ENCODE results near the gene GALK2. TPM values are rescaled to one million over a fixed set of nuclear protein-coding genes. Genes with fewer than 3 reads are reported as not detected.
"Not testable (repeated sequence)": the region's sequence is repeated elsewhere in the genome, so short reads cannot be mapped to it uniquely, and the experiment has no call there.

GALK2 gene
- polyA plus RNA-seq, 2 of the 4 experiments (the other 2 are of a cell fraction), result 26.8 to 40.5 TPM

DNA sequence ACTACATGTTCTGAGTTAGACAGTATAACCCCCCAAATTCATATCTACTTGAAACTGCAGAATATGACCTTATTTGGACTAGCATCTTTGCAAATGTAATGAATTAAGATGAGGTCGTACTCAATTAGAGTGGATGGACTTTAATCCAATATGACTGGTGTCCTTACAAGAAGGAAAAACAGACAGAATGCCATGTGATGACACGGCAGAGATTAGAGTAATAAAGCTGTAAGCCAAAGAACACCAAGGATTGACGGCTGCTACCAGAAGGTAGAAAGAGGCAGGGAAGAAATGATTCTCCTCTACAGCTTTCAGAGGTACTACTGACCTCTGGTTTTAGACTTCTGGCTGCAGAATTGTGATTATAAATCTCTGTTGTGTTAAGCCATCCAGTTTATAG is 30.3 kb downstream of the GALK2 start:
- no peak overlapping the region for H3K4me2 ChIP-seq
- H3K27ac ChIP-seq, result no peak overlapping the region
- ChIA-PET CTCF (no interaction called here), POLR2A (no interaction called here)
- FAIRE-seq (no peak), DNase-seq (ENCODE audit: low read depth in 1 of 2, low spot score in 1 of 2) (no peak), ATAC-seq (no peak)
- H3K4me3 ChIP-seq, result no peak overlapping the region
- TF ChIP-seq RARB (CRISPR knock-in tag; IDR thresholded peaks at IDR 0.05) (no peak), MAZ (IDR thresholded peaks at IDR 0.05; ENCODE audit: borderline replicate concordance, low read depth, low read length) (no peak), POLR2A (IDR thresholded peaks at IDR 0.05; ENCODE audit: low read length) (no peak), FOSL2 (IDR thresholded peaks at IDR 0.05) (no peak), FOSL2 (CRISPR knock-in tag; IDR thresholded peaks at IDR 0.05) (no peak), JUNB (IDR thresholded peaks at IDR 0.05) (no peak), HOXB13 (CRISPR knock-in tag; IDR thresholded peaks at IDR 0.05; ENCODE audit: low read depth) (no peak)
- TF ChIP-seq, protein P1, sequence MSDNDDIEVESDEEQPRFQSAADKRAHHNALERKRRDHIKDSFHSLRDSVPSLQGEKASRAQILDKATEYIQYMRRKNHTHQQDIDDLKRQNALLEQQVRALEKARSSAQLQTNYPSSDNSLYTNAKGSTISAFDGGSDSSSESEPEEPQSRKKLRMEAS (IDR thresholded peaks at IDR 0.05), result no peak
- TF ChIP-seq, protein P2, sequence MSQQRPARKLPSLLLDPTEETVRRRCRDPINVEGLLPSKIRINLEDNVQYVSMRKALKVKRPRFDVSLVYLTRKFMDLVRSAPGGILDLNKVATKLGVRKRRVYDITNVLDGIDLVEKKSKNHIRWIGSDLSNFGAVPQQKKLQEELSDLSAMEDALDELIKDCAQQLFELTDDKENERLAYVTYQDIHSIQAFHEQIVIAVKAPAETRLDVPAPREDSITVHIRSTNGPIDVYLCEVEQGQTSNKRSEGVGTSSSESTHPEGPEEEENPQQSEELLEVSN (IDR thresholded peaks at IDR 0.05; ENCODE audit: borderline replicate concordance, low read depth), result no peak
- no peaks in the 10 kb centered on the region for H3K9me3 ChIP-seq
- H3K4me1 ChIP-seq, result no peaks in the 10 kb centered on the region
- 78% methylated on average over 3 of the region's 3 CpGs for WGBS (ENCODE audit: missing lambda C conversion rate)

DNA sequence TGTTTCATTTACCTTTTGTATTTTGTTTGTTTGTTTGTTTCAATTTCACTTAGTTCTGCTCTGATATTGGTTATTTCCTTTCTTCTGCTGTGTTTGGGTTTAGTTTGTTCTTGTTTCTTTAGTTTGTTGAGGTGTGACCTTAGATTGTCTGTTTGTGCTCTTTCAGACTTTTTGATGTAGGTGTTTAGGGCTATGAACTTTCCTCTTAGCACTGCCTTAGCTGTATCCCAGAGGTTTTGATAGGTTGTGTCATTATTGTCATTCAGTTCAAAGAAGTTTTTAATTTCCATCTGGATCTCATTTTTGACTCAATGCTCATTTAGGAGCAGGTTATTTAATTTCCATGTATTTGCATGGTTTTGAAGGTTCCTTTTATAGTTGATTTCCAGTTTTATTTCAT is 38.1 kb downstream of the GALK2 start:
- FAIRE-seq; H3K4me1 ChIP-seq; ATAC-seq; H3K27ac ChIP-seq; H3K4me3 ChIP-seq; POLR2A ChIA-PET; H3K9me3 ChIP-seq; H3K4me2 ChIP-seq; DNase-seq (ENCODE audit: low read depth in 1 of 2, low spot score in 1 of 2); CTCF ChIA-PET: not testable (repeated sequence)

DNA sequence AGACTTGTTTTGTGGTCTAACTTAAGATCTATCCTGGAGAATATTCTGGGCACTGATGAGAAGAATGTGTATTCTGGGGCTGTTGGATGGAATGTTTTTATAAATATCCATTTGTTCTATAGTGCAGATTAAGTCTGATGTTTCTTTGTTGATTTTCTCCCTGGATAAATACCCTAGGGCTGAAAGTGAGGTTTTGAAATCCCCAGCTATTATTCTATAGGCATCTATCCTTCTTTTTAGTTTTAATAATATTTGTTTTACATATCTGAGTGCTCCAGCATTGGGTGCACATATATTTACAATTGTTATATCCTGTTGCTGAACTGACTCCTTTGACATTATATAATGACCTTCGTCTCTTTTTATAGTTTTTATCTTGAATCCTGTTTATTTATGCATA is 42.9 kb downstream of the GALK2 start:
- 88% methylated on average over 1 of the region's 1 CpG for WGBS (ENCODE audit: missing lambda C conversion rate)
- H3K9me3 ChIP-seq, result no peaks in the 10 kb centered on the region; the same call in 2 of the 3 replicates
- ATAC-seq (no peak), DNase-seq (ENCODE audit: low read depth in 1 of 2, low spot score in 1 of 2) (no peak), FAIRE-seq (no peak)
- H3K4me3 ChIP-seq, result no peak overlapping the region
- H3K27ac ChIP-seq, result no peak overlapping the region
- CTCF ChIA-PET, result no interaction called here
- TF ChIP-seq CBX2 (IDR thresholded peaks at IDR 0.05; ENCODE audit: borderline replicate concordance, low read depth) (no peak), SMC3 (IDR thresholded peaks at IDR 0.05) (no peak), CHD2 (IDR thresholded peaks at IDR 0.05; ENCODE audit: low read length, partially characterized antibody) (no peak), KDM1A (IDR thresholded peaks at IDR 0.05; ENCODE audit: low read depth) (no peak), ZNF302 (CRISPR knock-in tag; IDR thresholded peaks at IDR 0.05) (no peak), NPAS2 (CRISPR knock-in tag; IDR thresholded peaks at IDR 0.05; ENCODE audit: borderline replicate concordance) (no peak), EHMT2 (IDR thresholded peaks at IDR 0.05; ENCODE audit: low read depth) (no peak), POLR2AphosphoS2 (conservative IDR thresholded peaks at IDR 0.05; ENCODE audit: low read length) (no peak), GATA3 (IDR thresholded peaks at IDR 0.05; ENCODE audit: borderline replicate concordance) (no peak), HEYL (CRISPR knock-in tag; IDR thresholded peaks at IDR 0.05) (no peak), TP53 (CRISPR knock-in tag; IDR thresholded peaks at IDR 0.05) (no peak), RARB (CRISPR knock-in tag; IDR thresholded peaks at IDR 0.05) (no peak)
- TF ChIP-seq, protein P3, sequence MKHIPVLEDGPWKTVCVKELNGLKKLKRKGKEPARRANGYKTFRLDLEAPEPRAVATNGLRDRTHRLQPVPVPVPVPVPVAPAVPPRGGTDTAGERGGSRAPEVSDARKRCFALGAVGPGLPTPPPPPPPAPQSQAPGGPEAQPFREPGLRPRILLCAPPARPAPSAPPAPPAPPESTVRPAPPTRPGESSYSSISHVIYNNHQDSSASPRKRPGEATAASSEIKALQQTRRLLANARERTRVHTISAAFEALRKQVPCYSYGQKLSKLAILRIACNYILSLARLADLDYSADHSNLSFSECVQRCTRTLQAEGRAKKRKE (CRISPR knock-in tag; IDR thresholded peaks at IDR 0.05; ENCODE audit: low read depth), result no peak
- TF ChIP-seq, protein P4, sequence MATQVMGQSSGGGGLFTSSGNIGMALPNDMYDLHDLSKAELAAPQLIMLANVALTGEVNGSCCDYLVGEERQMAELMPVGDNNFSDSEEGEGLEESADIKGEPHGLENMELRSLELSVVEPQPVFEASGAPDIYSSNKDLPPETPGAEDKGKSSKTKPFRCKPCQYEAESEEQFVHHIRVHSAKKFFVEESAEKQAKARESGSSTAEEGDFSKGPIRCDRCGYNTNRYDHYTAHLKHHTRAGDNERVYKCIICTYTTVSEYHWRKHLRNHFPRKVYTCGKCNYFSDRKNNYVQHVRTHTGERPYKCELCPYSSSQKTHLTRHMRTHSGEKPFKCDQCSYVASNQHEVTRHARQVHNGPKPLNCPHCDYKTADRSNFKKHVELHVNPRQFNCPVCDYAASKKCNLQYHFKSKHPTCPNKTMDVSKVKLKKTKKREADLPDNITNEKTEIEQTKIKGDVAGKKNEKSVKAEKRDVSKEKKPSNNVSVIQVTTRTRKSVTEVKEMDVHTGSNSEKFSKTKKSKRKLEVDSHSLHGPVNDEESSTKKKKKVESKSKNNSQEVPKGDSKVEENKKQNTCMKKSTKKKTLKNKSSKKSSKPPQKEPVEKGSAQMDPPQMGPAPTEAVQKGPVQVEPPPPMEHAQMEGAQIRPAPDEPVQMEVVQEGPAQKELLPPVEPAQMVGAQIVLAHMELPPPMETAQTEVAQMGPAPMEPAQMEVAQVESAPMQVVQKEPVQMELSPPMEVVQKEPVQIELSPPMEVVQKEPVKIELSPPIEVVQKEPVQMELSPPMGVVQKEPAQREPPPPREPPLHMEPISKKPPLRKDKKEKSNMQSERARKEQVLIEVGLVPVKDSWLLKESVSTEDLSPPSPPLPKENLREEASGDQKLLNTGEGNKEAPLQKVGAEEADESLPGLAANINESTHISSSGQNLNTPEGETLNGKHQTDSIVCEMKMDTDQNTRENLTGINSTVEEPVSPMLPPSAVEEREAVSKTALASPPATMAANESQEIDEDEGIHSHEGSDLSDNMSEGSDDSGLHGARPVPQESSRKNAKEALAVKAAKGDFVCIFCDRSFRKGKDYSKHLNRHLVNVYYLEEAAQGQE (IDR thresholded peaks at IDR 0.05), result no peak
- TF ChIP-seq, protein P5, sequence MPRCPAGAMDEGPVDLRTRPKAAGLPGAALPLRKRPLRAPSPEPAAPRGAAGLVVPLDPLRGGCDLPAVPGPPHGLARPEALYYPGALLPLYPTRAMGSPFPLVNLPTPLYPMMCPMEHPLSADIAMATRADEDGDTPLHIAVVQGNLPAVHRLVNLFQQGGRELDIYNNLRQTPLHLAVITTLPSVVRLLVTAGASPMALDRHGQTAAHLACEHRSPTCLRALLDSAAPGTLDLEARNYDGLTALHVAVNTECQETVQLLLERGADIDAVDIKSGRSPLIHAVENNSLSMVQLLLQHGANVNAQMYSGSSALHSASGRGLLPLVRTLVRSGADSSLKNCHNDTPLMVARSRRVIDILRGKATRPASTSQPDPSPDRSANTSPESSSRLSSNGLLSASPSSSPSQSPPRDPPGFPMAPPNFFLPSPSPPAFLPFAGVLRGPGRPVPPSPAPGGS (IDR thresholded peaks at IDR 0.05), result no peak
- H3K4me1 ChIP-seq, result no peaks in the 10 kb centered on the region
- no peak overlapping the region for H3K4me2 ChIP-seq
- POLR2A ChIA-PET, result no interaction called here
